ENCODE data around the gene TRMU.

The TRMU gene

DNA sequence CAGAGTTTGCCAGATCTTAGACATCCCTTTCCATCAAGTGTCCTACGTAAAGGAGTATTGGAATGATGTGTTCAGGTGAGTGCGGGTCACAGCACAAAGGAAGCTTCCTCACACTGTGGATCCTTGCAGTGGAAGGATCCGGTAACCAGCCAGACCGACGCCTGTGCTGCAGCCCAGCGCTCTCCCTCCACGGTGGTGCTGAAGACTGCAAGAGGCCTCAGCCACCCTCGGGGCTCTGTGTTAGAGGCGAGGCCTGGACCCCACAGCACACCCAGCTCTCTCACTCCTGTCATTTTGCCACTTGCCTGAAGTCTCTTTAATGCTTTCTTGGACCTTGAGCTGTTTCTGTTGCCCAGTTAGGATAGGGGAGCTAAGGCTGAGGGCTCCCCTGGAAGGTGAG is 2.4 kb downstream of the TRMU start:
- no peak for DNase-seq (ENCODE audit: low read depth)

DNA sequence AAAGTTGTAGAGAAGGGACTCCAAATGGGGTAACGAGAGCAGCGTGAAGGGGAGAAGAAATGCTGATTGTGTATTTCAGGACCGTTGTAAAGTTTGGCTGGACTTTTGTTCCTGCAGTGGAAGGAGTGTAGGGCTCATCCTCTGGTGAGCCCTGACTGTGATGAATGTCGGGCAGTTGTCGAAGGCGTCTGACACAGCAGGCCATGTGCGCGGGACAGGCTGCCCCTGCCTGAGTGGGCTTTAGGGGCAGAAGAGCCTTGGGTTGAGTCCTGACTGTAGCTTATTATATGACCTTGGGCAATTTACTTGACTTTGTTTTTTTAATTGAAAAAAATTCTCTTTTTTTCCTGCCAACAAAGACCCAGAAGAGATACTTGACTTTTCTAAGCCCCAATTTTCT is 3.1 kb downstream of the TRMU start:
- DNase-seq (ENCODE audit: low read depth): no peak

DNA sequence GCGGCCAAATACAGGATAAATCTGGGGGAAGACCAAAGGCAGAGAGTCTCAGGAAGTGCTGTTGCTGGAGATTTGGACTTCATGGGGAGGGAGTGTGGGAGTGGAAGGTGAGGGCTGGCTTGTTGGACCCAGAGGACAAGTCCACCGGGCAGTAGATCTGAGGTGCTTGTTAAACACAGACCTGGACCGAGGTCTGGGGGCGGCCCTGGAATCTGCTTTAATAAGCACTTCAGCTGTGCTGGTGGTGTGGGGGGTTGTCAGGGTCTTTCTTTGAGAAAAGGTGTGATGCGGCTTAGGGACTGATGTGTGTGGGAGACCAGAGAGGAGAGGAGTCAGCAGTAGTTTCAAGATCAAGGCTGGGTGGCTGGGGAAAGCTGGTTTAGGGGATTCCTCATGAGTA is 4.4 kb downstream of the TRMU start:
- no peak for DNase-seq (ENCODE audit: low read depth)

DNA sequence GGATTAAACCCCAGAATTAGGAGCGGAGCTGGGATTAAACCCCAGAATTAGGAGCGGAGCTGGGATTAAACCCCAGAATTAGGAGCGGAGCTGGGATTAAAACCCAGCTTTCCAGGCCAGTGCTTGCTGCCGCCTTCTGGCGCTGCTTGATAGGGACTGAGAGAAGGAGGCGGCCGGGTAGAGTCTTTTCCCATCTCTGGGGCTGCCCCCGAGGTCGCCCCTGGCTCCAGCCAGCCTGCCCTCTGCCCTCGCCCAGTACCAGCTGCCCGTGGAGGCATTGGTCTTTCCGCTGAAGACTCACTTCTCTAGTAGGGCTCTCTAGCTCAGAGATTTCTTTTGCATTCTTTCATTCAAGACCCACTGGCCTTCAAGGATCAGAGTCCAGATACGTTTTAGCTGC is 5.2 kb downstream of the TRMU start:
- no peak for DNase-seq (ENCODE audit: low read depth)

DNA sequence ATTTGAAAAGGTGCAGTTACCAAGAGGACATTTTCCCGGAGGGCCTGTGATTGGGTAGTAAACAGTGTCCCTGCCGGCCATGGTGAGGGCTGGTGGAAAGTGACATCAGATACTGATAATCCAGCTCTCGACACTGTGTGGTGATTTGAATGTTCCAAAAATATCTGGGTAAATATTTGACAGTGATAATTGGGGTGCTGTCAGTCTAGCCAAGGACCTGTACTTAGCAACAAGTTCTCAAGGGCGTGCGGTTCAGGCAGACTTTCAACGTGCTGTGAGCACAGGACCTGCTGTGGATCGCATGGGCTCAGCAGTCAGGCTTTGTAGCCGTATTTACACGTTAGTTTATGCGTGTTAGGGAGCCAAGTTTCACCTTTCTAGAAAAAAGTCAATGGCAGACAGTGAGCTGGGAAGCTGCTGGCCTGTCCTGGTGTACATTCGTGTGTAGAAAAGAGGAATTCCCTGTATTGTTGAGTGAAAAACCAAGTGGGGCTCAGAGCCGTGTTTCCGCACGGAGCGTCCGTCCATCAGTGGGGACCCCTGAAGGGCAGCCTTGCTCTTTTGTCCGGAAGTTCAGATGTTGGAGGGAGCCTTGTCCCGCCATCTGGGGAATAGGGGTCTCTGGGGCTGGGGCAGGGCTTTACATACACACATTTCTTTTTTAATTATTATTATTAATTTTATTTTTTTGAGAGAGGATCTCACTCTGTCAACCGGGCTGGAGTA is 11.3 kb downstream of the TRMU start:
- DNase-seq (ENCODE audit: low read depth): no peak

DNA sequence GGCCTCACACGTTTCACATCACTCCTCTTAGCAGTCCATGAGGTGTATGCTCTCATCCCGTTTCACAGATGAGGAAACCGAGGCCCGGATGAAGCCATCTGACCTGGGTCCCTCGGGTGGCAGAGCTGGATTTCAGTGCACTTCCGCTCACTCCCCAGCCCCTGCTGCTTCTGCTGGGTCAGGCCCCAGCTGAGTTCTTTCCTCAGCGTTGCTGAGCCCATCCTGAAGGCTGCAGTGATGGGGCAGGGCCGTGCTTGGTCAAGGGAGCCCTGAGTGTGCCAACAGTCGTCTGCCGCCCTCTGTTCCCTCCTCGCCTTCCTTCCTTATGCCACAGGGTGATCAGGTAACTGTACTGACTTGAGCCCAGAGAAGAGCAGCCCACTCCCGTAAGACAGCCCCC is 12.1 kb downstream of the TRMU start:
- no peak for DNase-seq (ENCODE audit: low read depth)

DNA sequence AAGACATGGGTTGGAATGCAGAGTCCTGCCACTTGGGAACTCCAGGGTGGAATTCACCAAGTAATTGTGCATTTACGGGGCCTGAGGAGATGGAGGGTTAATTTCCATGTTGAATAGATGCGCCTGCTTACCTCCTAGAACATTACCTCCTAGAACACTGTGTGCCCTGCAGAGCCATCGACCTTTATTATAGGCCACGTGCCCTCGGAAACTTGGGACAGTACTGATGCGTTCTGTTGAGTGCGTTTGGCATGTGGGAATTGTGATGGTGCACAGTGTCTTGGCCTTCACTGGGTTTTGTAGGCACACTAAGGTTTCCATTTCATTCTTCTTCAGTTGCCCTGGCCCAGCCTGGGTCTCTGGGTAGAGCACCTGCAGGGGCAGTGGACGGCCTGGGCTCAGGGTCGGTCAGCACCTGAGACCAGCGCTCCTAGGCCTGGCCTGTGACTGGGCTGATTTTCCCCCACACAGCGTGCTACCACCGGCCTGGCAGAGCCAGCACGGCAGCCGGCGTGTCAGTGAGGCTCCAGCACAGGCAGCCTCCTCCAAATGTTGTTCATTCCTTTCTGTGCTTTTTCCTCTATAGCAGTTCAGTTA is 12.7 kb downstream of the TRMU start:
- no peak for DNase-seq (ENCODE audit: low read depth)

DNA sequence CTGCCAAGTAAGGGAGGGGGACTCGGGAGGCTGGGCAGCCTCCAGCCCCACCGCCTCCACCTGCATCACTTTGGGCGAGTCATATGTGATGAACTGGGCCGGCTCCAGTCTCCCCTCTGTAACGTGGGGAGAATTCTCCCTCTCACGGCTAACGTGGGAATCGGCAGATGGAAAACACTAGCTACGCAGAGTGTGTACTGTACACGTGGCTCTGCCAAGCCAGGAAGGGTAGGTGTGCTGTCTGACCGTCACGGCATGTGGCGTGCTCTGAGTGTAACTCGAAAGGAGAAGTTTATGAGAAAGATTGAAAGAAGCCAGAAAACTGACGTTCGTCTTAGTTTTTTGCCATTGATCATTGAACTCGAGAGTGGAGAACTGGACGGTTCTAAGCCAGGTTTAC is 13.7 kb downstream of the TRMU start:
- DNase-seq (ENCODE audit: low read depth): no peak

DNA sequence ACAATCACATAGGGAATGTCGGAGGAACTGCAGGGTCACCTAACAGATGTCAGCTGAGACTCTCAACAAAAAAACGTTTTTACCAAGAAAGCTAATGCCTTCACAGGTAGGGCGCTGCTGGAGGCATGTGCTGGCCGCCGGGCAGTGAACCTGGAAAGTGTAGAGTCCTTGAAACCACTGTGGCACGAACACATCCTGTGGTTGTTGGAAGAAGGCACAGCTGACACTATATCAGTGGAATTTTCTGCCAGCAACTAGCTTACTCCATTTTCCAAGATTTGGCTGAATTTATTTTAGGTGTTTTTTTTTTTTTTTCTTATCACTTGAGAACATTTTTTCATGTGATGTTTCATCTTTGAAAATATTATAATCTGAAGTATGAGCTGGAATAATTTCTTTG is 14.2 kb downstream of the TRMU start:
- no peak for DNase-seq (ENCODE audit: low read depth)

DNA sequence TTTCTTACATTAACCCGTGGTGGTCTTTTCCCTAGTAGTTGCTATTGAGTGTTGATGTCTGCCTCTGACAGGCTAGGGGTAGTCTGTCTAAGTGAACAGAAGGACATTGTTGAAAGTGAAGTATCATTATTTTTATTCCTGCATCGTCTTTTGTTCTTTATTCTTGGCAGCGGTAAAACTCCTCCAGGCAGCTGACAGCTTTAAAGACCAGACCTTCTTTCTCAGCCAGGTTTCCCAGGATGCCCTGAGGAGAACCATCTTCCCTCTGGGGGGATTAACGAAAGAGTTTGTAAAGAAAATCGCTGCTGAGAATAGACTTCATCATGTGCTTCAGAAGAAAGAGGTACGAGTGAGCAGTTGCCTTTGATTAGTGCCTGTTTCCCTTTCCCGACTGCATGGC is 14.6 kb downstream of the TRMU start:
- DNase-seq (ENCODE audit: low read depth): no peak

DNA sequence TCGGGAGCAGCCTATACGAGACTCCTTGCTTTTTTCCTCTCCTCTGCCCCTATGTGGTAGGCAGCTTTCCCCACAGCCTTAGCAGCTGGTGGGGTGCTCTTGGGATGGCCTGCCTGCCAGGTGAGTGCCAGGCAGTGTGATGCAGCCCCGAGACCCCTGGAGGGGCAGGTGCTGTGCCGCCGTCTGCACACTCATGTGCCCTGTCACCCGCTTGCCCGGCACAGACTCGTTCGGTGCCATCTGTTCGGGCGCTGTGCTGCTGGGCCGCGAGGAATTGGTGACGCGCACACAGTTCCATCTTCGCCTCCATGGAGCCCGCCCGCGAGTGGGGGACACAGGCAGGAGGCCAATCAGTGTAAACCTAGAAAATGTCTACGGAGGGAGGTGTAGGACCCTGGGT is 15.1 kb downstream of the TRMU start:
- no peak for DNase-seq (ENCODE audit: low read depth)

DNA sequence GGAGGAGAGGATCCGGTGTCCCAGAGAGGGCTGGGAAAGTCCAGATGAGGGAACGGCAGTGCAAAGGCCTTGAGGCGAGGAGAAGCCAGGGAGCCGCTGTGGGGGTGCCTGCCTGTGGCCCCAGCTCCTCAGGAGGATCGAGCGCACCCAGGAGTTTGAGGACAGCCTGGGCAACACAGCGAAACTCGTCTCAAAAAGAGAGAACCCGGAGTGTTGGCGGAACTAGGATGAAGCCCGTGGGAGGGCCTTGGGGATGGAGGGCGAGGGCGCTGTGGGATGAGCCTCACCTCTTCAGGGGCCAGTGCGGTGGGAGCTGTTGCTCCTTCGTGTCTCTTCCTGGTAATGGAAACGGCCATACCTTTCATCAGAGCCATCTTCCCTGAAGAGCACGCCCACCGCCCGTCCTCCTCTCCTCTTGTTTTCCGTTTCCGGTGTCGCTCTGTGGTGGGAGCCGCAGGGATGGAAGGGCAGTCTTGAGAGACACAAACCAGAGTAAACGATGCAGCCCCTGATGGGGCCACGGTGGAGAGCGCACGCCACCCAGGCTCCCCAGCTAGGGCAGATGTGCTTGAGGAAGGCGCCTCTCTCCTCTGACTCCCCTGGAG is 15.7 kb downstream of the TRMU start:
- no peak for DNase-seq (ENCODE audit: low read depth)

DNA sequence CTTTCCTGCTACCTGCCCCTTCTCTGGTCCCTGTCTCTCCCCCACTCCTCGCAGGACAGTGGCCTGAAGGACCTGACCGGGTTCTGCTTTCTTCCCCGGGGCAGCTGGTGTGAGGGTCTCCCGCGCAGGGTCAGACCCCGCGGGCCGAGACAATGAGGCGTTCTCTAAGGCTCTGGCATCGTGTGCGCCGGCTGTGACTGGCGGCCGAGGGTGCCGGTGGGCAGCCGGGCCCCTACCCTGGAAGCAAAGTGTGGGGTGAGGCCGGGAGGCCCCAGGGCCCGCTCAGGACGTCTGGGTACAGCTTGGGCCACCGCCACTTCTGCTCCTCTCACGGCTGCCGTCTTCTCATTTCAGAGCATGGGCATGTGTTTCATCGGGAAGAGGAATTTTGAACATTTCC is 16.3 kb downstream of the TRMU start:
- DNase-seq (ENCODE audit: low read depth): no peak

DNA sequence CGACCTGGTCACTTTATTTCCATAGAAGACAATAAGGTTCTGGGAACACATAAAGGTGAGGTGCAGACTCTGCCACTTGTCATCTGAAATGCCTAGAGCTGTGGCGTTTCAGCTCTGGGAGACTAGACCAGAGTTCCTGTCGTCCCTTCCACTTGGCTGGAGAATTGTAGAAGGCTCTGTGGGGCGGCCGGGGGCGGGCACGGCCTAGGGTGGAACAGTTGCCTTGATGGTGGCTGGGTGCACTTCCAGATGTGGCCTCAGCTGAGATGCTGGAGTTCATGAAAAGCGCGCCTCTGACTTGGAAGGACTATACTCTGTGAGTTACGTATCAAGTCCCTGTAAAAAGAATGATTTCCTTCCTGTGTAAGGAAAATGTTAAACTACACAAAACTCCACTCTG is 16.8 kb downstream of the TRMU start:
- no peak for DNase-seq (ENCODE audit: low read depth)

DNA sequence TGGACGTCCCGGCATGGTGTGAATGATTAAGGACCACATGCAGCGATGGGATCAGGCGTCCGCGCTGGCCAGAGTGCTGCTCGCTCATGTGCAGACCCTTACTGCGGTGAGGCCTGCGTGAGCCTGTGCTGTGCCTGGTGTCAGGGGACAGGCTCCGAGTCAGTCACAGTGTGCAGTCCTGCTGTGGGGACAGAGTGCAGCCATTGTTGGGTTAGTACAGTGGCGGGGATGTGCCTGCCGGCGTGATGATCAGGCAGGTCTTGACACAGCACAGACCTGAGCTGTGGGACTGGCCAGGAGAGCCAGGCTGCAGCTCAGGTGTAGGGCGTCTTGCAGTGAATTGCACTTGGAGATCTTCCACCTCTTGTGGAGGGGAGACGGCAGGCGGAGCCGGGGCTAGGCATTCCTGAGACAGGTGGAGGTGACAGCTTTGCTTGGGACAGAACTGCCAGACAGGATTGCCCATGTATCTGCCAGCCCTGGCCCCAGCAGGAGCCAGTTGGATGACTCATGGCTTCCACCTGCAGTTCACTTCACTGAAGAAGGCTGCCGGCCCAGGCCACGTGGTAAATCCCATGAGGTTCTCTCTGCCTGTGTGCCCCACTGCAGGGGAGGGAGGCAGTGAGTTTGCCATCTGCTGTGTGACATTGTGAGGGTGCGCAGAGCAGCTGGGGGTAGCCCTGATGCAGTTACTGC is 17.3 kb downstream of the TRMU start:
- DNase-seq (ENCODE audit: low read depth): no peak

DNA sequence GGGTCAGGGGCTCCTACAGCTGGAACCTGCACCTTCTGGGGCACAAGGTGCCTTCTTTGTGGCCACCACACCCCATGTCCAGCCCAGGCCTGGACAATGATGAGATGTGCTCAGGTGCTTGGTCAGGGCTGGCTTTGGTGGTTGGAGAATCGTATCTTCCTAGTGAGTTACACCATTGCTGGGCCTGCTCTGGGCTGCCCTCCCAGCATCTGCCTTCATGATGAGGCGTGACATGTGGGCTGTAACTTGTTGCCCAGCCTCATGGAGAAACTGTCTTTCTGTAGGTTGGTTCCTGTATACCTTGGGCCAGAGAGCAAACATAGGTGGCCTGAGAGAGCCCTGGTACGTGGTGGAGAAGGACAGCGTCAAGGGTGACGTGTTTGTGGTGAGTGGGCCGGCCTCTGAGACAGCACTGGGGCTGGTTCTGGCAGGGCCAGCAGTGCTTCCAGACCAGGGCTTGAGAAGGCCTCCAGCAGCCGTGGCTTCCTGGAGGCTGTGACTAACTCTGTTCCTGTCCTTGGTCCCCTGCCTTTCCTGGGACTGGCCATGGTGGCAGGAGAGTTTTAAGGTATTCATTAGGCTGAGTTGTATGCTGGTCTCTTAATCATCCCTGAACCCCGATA is 18.1 kb downstream of the TRMU start:
- DNase-seq (ENCODE audit: low read depth): no peak

DNA sequence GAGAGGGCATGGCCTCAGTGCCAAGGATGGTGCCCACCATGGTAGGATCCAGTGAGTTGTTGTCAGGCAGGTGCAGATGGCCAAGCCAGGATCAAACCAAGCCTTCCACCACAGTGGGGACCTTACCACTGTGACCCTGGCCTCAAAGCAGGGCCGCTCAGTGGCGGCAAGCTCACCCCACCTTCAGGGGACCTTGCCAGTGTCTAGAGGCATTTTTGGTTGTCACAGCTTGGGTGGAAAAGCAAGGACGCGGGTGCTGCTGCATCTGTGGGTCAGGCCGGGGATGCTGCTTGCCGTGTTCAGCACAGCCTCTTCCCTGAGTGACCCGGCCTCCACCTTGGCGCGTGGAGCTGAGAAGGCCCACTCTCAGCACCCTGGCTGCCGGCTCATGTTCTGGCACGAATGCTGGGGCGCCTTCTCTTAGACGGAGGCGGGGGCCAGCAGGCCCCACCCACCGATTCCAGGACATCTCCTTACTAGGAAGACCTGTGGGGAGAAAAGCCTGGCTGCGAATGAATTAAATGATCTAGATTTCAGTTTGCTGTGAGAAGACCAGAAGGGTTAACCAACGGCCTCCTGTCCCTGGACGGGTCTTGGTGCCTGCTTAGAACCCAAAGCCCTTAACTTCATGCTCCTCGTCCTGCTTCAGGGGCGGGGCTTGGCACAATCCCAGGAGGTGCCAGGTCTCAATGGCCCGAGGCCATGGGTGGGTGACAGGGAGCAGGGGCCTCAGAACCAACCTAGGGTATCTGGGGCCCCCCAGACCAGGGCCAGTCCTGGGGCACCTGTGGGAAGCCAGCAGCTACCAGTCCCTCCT is 18.9 kb downstream of the TRMU start:
- DNase-seq (ENCODE audit: low read depth): no peak

DNA sequence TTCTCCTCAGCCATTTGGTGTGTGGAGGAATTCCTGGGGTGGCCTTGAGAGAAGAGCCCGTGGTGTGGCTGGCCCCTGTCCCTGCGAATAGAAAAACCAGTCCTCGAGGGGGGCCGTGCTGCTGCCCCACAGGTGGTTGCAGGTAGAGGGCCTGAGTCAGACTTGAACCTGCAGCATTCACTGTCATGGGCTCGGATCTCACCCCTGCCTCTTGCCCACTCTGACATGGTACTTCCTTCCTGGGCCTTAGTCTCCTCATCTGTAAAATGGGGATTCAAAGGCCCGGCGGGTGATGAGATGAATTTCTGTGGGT is 19.4 kb downstream of the TRMU start:
- no peak for DNase-seq (ENCODE audit: low read depth)

DNA sequence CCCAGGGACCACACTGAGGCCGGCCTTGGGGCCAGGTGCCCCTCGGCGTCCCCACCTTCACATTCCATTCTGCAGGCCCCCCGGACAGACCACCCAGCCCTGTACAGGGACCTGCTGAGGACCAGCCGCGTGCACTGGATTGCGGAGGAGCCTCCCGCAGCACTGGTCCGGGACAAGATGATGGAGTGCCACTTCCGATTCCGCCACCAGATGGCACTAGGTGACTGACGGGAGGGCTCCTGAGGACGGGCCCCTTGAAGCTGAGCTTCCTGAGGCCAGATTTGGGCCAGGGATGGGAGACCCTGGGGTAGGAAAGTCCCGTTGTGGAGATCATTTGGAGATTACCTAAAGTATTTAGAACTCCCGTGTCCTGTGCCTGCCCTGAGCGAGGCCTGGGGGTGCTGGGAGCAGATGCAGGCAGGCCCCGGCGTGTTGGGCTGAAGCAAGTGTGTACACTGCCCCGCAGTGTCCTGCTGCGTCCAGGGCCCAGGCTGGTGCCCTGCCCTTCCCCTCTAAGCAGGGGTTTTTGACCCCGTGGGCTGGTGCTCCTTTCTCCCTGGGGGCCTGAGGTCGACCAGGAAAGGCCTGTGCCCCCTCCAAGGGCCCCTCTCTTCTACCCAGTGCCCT is 20.0 kb downstream of the TRMU start:
- peak; percentile 16 for DNase-seq (ENCODE audit: low read depth)

DNA sequence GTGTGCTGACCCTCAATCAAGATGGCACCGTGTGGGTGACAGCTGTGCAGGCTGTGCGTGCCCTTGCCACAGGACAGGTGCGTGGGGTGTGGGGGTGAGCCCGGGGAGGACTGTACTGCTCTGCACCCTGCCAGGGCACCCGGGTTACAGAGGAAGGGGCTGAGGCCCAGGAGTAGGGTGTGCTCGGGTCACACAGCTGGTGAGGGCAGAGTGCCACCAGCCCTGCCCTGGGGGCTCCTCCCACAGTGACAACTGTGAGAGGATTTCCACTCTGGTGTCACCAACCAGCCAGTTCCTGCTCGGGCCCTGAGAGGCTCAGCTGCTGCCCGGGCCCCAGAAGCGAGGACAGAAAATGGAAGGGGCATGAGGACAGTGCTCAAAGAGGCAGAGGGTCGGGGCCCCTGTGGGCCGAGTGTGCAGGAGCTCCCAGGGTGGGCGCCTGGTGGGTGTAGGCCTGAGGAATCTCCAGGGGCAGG is 20.5 kb downstream of the TRMU start:
- no peak for DNase-seq (ENCODE audit: low read depth)
